Transverse colon (tissue), 4 donors: Measurements from ENCODE around the gene TNFRSF8. TPM values are rescaled to one million over a fixed set of nuclear protein-coding genes. Genes with fewer than 3 reads are reported as not detected.
A peak's percentile ranks its signal among the peaks of the same experiment; 100 is the strongest.

Experiments used
- DNase-seq: peaks from one replicate; pipeline ENCODE4 v3.0.0-alpha.2; 2019
- H3K27ac ChIP-seq, 4 donors: fragments of 200-600 bp; sonication (generic); 2 replicates each; pipeline ENCODE4 v1.5.1; 2016 to 2018; ENCODE audit warnings: inconsistent platforms in 4 of 4
- H3K27me3 ChIP-seq: fragments of 200-600 bp; sonication (generic); 2 replicates; pipeline ENCODE4 v1.5.1; 2017; ENCODE audit warnings: inconsistent platforms
- H3K36me3 ChIP-seq, 4 donors: fragments of 200-600 bp; sonication (generic); 2 replicates each; pipeline ENCODE4 v1.5.1; 2017 to 2019; ENCODE audit warnings: inconsistent platforms in 4 of 4
- H3K4me1 ChIP-seq, 4 donors: fragments of 200-600 bp; sonication (generic); 2 replicates each; pipeline ENCODE4 v1.5.1; 2017 to 2020; ENCODE audit warnings: inconsistent platforms in 4 of 4
- H3K4me3 ChIP-seq, 4 donors: fragments of 200-600 bp; sonication (generic); 1 replicate in 1 of 4; 2 replicates in 3 of 4; pipeline versions ENCODE4 v1.5.1 to v1.6.1; 2017 to 2019; ENCODE audit warnings: inconsistent platforms in 4 of 4
- H3K9me3 ChIP-seq, 2 donors: fragments of 200-600 bp; sonication (generic); 2 replicates each; pipeline ENCODE4 v1.5.1; 2017 to 2019; ENCODE audit warnings: inconsistent platforms in 2 of 2
- EP300 ChIP-seq: sonication (generic); formaldehyde crosslinking; IDR thresholded peaks from one replicate; pipeline ENCODE4 v1.6.1; 2017; ENCODE audit warnings: antibody characterized with exemption, low read depth
- POLR2A ChIP-seq: fragments of 450-650 bp; IDR thresholded peaks from one replicate; pipeline ENCODE4 v1.6.1; 2016; ENCODE audit warnings: antibody characterized with exemption, mild to moderate bottlenecking, moderate library complexity
- POLR2AphosphoS5 ChIP-seq, 3 donors: sonication (generic); formaldehyde crosslinking; IDR thresholded peaks; one replicate each; pipeline ENCODE4 v1.6.1; 2016; ENCODE audit warnings: antibody characterized with exemption in 3 of 3
- WGBS, 2 donors: methylation state at CpG; one replicate each; pipeline ENCODE4 v1.1.5; 2018; ENCODE audit warnings: low coverage in 1 of 2; 5-methylcytosine and 5-hydroxymethylcytosine counted together
- in situ Hi-C, 4 donors: fragments of 200-750 bp; cut with MboI; loops; one replicate each; pipeline versions ENCODE4 v1.15.0 to v1.15.1; 2017; ENCODE audit warnings: low sequenced_read_pairs in 3 of 4, low pct_ligation_motif_present in 1 of 4, low pct_unique_long_range_greater_than_20kb in 1 of 4
- intact Hi-C: fragments of 100-400 bp; cut with DNase I; formaldehyde crosslinking; loops from one replicate; pipeline ENCODE4 v1.15.1; 2023; ENCODE audit warnings: low total_unique reads
- total RNA-seq, 4 donors: library from RNA; depleted of rRNA; stranded (reverse); fragments of >200 nt; gene quantifications; one replicate each; pipeline ENCODE4 v1.1.0, GENCODE V29; 2016
- TF ChIP-seq, protein P1 (sequence below), 5 experiments: fragments of 200-600 bp in 3 of 5; fragments of 450-650 bp in 2 of 5; sonication (generic) in 3 of 5; IDR thresholded peaks; 1 replicate in 2 of 5; 2 replicates in 3 of 5; pipeline ENCODE4 v1.5.1; 2016 to 2017; ENCODE audit warnings: antibody characterized with exemption in 5 of 5, inconsistent platforms in 3 of 5, mild to moderate bottlenecking in 2 of 5, moderate library complexity in 1 of 5

The TNFRSF8 gene
- total RNA-seq, 4 donors from 2014 or later: 0.16 TPM; not detected in 3

DNA sequence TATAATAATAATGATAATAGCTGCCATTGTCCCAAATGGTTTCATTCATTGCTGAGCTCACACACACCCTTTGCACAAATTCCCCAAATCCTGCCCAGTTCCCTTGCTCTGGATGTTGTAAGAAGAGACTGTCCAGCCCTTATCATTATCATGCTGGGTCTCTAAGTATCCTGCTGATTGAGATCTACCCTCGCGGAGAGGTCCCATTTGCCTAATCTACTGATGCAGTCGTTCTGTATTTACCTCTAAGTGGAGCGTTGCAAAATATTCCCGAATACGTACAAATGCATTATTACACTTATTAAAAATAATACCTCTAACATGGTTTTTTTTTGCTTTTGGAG, 51.2 kb downstream of the TNFRSF8 start:
- DNase-seq: no peak
- Histone ChIP-seq H3K36me3 (no peaks in the 10 kb centered on the region), H3K4me1 (no peaks in the 10 kb centered on the region), H3K27me3 (no peaks in the 10 kb centered on the region), H3K27ac (no peak overlapping the region), H3K4me3 (no peak overlapping the region), H3K9me3 (no peaks in the 10 kb centered on the region)
- TF ChIP-seq POLR2A (no peak), EP300 (no peak), POLR2AphosphoS5 (IDR thresholded peaks at IDR 0.05) (no peak)
- TF ChIP-seq, protein P1, sequence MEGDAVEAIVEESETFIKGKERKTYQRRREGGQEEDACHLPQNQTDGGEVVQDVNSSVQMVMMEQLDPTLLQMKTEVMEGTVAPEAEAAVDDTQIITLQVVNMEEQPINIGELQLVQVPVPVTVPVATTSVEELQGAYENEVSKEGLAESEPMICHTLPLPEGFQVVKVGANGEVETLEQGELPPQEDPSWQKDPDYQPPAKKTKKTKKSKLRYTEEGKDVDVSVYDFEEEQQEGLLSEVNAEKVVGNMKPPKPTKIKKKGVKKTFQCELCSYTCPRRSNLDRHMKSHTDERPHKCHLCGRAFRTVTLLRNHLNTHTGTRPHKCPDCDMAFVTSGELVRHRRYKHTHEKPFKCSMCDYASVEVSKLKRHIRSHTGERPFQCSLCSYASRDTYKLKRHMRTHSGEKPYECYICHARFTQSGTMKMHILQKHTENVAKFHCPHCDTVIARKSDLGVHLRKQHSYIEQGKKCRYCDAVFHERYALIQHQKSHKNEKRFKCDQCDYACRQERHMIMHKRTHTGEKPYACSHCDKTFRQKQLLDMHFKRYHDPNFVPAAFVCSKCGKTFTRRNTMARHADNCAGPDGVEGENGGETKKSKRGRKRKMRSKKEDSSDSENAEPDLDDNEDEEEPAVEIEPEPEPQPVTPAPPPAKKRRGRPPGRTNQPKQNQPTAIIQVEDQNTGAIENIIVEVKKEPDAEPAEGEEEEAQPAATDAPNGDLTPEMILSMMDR (IDR thresholded peaks at IDR 0.05): no peak
- 89 to 92% methylated on average over 6 of the region's 6 CpGs for WGBS, 2 donors
- intact Hi-C loops: no loop called here
- in situ Hi-C loops: loop anchor here in 3 of 4 donors (25.0 kb wide), 1 partner anchor 548 kb away; no protein-coding TSS in a partner anchor

DNA sequence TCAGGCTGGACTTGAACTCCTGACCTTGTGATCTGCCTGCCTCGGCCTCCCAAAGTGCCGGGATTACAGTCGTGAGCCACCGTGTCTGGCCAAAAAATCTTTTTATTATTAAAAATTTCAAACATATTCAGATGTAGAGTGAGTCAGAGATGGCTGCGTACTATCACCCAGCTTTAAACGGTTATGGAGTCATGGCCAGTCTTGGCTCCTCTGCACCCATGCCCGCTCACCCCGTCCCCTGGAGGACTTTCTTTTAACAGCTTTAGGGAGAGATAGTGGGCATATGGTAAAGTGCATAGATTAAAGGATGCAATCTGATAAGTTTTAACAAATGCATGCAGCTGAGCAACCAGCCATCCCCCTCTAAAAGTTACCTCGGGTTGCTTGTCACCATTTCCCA, 51.8 kb downstream of the TNFRSF8 start:
- 81 to 88% methylated on average over 5 to 9 of the region's 9 CpGs for WGBS, 2 donors
- Histone ChIP-seq H3K9me3 (no peaks in the 10 kb centered on the region), H3K27me3 (no peaks in the 10 kb centered on the region), H3K4me1 (no peaks in the 10 kb centered on the region), H3K4me3 (no peak overlapping the region), H3K36me3 (no peaks in the 10 kb centered on the region), H3K27ac (no peak overlapping the region)
- no peak for DNase-seq
- intact Hi-C loops (no loop called here), in situ Hi-C loops (loop anchor here in 3 of 4 donors (25.0 kb wide), 1 partner anchor 547 kb away; no protein-coding TSS in a partner anchor)
- TF ChIP-seq POLR2AphosphoS5 (IDR thresholded peaks at IDR 0.05): no peak
- TF ChIP-seq, protein P1 (IDR thresholded peaks at IDR 0.05): no peak
- no peak for TF ChIP-seq EP300
- no peak for TF ChIP-seq POLR2A

DNA sequence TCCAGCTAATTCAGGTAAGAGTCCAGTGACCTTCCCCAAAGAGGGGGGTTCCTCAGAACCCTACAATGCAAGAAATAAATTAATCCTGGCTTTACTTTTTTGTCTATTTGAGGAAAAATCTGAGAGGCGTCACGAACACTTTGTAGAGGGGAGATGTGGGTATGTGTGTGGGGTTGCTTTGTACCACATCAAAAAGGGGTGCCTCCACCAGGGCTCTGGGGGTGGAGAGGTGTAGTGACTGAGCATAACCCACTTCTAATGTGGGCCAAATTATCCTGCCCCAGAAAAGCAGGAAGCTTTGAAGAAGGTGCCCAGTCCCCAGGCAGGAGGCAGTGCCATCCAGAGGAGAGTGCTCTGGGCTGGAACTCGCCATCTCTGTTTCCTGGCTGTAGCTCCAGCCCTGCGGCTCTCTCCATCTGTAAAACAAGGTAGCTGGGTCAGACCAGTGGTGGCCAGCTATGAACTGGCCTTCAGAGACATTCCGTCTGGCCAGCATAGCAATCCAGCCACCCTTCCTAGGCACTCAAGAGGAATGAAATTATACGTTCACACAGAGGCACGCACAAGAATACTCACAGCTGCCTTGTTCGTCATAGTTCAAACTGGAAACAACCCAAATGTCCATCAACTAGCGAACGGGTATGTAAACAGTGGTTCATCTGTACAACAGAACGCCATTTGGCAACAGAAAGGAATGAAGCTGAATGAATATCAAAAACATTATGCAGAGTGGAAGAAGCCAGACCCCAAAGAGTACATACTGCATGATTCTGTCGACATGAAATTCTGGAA, 58.3 kb downstream of the TNFRSF8 start:
- H3K36me3 ChIP-seq: no peaks in the 10 kb centered on the region
- in situ Hi-C loops (loop anchor here in 3 of 4 donors (25.0 kb wide), 1 partner anchor 541 kb away; no protein-coding TSS in a partner anchor), intact Hi-C loops (no loop called here)
- no peak for DNase-seq
- H3K4me3 ChIP-seq: no peak overlapping the region
- no peaks in the 10 kb centered on the region for H3K27me3 ChIP-seq
- WGBS, 2 donors: 54 to 72% methylated on average over 4 to 12 of the region's 12 CpGs
- no peaks in the 10 kb centered on the region for H3K9me3 ChIP-seq
- H3K27ac ChIP-seq: peak overlapping the region in 3 of 4 donors; percentile 2 to 53 (median 29)
- peaks cover 0 to 10% (median 5%) of the 10 kb centered on the region in 4 donors for H3K4me1 ChIP-seq
- no peak for TF ChIP-seq EP300
- TF ChIP-seq POLR2AphosphoS5 (IDR thresholded peaks at IDR 0.05): peak; percentile 52 to 64 (median 55)
- no peak for TF ChIP-seq POLR2A
- TF ChIP-seq, protein P1 (IDR thresholded peaks at IDR 0.05): no peak

DNA sequence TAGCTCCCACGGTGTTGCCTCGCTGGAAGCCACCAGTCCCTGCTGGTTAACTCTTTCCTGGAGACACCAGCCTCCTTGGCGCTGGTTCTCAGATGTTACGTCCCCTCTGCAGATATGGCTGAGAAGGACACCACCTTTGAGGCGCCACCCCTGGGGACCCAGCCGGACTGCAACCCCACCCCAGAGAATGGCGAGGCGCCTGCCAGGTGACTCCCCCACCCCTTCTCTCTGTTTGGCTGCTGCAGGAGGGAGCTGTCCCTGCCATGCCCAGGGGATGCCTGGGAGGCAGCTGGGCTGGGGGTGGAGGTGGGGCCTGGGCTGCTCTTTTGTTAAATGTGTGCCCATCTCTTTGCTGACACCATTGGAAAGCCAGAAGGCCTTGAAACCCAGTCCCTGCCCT, 60.1 kb downstream of the TNFRSF8 start:
- Histone ChIP-seq H3K4me1 (peaks cover 0 to 10% (median 5%) of the 10 kb centered on the region in 4 donors), H3K4me3 (no peak overlapping the region), H3K36me3 (no peaks in the 10 kb centered on the region), H3K27me3 (no peaks in the 10 kb centered on the region), H3K9me3 (no peaks in the 10 kb centered on the region), H3K27ac (no peak overlapping the region)
- in situ Hi-C loops: loop anchor here in 3 of 4 donors (25.0 kb wide), 1 partner anchor 539 kb away; no protein-coding TSS in a partner anchor
- DNase-seq: no peak
- no peak for TF ChIP-seq EP300
- TF ChIP-seq, protein P1 (IDR thresholded peaks at IDR 0.05): no peak
- TF ChIP-seq POLR2A: no peak
- no peak for TF ChIP-seq POLR2AphosphoS5 (IDR thresholded peaks at IDR 0.05)
- WGBS, 2 donors: 61% methylated on average over 8 of the region's 8 CpGs; no CpG with 5 or more reads in 1 of the 2 donors
- intact Hi-C loops: no loop called here
